Measurements from ENCODE around the gene PARD6B. TPM values are rescaled to one million over a fixed set of nuclear protein-coding genes. Genes with fewer than 3 reads are reported as not detected.

PARD6B gene
- total and polyA plus RNA-seq, 2 of the 13 experiments (the other 11 are each of a cell fraction or from before 2014, with no cell fraction given): 6.9 to 22.2 TPM

DNA sequence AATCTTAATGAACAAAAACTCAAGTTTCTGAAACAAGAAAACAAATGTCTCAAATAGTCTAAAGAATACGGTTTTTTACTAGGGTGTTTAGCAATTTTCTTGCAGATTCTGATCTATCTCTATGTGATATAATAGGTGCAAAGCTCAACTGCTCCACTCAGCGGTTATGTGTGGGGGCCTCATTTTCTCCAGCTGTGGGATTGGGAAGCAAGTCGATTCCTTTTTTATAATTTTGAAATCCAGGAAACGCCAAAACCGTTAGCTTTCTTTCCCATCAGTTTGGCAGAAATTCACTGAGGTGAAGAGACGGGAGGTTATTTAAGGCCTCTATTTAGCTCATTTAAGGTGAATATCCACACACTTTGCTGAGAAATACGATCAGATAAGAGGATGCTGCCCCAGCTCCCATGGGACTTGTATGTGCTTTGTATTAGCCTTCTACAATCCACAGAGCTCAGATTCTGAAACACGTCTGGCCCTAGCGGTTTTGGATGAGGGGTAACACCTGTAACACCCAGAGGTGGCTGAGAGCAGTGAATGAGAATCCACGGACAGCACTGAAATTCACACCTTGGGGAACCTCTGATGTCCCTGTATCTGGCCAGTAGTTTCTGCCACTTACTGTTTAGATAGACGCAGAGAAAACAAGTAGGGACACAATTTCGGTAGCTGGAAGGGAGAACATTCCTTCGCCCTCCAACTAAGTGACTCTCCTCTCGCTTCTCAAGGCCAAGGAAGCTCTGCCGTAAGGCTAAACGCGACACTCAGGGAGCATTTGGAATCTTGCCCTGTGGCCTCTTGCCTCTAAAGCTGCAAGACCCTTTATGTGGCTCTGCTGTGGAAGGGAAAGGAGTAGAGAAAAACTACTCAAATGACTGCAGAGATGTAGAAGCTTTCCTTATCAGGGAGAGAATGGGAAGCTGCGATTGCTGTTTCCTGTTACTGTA lies 56.9 kb downstream of the PARD6B start (continued):
- TF ChIP-seq PRDM4 (CRISPR knock-in tag; IDR thresholded peaks at IDR 0.05; ENCODE audit: borderline replicate concordance): no peak
- TF ChIP-seq ZNF484 (CRISPR knock-in tag; IDR thresholded peaks at IDR 0.05; ENCODE audit: borderline replicate concordance, low read depth): no peak
- TF ChIP-seq TEF (CRISPR knock-in tag; IDR thresholded peaks at IDR 0.05): peak; percentile 64; the same call in 1 of the 2 replicates
- TF ChIP-seq HNRNPL (IDR thresholded peaks at IDR 0.05; ENCODE audit: low read depth, low read length): no peak
- no peak for TF ChIP-seq ZNF180 (CRISPR knock-in tag; IDR thresholded peaks at IDR 0.05; ENCODE audit: borderline replicate concordance, low read depth)
- TF ChIP-seq BCL6 (CRISPR knock-in tag; IDR thresholded peaks at IDR 0.05): no peak
- TF ChIP-seq ZMYM2 (CRISPR knock-in tag; IDR thresholded peaks at IDR 0.05): no peak
- TF ChIP-seq FOXP1 (IDR thresholded peaks at IDR 0.05): no peak
- TF ChIP-seq FOXP1 (CRISPR knock-in tag; IDR thresholded peaks at IDR 0.05): 0 out of 2 replicates have a peak, but pooled peaks have one; percentile 9
- TF ChIP-seq ZNF619 (CRISPR knock-in tag; IDR thresholded peaks at IDR 0.05): no peak
- no peak for TF ChIP-seq ISX (CRISPR knock-in tag; conservative IDR thresholded peaks at IDR 0.05)
- TF ChIP-seq, protein P1, sequence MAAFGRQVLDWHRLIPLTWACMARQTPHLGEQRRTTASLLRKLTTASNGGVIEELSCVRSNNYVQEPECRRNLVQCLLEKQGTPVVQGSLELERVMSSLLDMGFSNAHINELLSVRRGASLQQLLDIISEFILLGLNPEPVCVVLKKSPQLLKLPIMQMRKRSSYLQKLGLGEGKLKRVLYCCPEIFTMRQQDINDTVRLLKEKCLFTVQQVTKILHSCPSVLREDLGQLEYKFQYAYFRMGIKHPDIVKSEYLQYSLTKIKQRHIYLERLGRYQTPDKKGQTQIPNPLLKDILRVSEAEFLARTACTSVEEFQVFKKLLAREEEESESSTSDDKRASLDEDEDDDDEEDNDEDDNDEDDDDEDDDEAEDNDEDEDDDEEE (CRISPR knock-in tag; IDR thresholded peaks at IDR 0.05): peak; percentile 57; the same call in 1 of the 2 replicates
- TF ChIP-seq ZNF879 (CRISPR knock-in tag; IDR thresholded peaks at IDR 0.05): no peak
- TF ChIP-seq, protein P2, sequence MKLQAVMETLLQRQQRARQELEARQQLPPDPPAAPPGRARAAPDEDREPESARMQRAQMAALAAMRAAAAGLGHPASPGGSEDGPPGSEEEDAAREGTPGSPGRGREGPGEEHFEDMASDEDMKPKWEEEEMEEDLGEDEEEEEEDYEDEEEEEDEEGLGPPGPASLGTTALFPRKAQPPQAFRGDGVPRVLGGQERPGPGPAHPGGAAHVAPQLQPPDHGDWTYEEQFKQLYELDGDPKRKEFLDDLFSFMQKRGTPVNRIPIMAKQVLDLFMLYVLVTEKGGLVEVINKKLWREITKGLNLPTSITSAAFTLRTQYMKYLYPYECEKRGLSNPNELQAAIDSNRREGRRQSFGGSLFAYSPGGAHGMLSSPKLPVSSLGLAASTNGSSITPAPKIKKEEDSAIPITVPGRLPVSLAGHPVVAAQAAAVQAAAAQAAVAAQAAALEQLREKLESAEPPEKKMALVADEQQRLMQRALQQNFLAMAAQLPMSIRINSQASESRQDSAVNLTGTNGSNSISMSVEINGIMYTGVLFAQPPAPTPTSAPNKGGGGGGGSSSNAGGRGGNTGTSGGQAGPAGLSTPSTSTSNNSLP (IDR thresholded peaks at IDR 0.05; ENCODE audit: low read depth, low read length): peak; percentile 93
- TF ChIP-seq MAFK (conservative IDR thresholded peaks at IDR 0.05 in 1 of 2, IDR thresholded peaks at IDR 0.05 in 1 of 2; ENCODE audit: low read length in 2 of 2): no peak
- TF ChIP-seq, protein P3, sequence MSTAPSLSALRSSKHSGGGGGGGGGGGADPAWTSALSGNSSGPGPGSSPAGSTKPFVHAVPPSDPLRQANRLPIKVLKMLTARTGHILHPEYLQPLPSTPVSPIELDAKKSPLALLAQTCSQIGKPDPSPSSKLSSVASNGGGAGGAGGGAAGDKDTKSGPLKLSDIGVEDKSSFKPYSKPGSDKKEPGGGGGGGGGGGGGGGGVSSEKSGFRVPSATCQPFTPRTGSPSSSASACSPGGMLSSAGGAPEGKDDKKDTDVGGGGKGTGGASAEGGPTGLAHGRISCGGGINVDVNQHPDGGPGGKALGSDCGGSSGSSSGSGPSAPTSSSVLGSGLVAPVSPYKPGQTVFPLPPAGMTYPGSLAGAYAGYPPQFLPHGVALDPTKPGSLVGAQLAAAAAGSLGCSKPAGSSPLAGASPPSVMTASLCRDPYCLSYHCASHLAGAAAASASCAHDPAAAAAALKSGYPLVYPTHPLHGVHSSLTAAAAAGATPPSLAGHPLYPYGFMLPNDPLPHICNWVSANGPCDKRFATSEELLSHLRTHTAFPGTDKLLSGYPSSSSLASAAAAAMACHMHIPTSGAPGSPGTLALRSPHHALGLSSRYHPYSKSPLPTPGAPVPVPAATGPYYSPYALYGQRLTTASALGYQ (CRISPR knock-in tag; IDR thresholded peaks at IDR 0.05): peak; percentile 55; the same call in 1 of the 2 replicates
- TF ChIP-seq RARA (CRISPR knock-in tag; IDR thresholded peaks at IDR 0.05): peak; percentile 48
- 0 out of 2 replicates have a peak, but pooled peaks have one; percentile 43 for TF ChIP-seq KDM4B (CRISPR knock-in tag; IDR thresholded peaks at IDR 0.05)
- TF ChIP-seq, protein P4, sequence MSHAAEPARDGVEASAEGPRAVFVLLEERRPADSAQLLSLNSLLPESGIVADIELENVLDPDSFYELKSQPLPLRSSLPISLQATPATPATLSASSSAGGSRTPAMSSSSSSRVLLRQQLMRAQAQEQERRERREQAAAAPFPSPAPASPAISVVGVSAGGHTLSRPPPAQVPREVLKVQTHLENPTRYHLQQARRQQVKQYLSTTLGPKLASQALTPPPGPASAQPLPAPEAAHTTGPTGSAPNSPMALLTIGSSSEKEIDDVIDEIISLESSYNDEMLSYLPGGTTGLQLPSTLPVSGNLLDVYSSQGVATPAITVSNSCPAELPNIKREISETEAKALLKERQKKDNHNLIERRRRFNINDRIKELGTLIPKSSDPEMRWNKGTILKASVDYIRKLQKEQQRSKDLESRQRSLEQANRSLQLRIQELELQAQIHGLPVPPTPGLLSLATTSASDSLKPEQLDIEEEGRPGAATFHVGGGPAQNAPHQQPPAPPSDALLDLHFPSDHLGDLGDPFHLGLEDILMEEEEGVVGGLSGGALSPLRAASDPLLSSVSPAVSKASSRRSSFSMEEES (CRISPR knock-in tag; IDR thresholded peaks at IDR 0.05): 0 out of 2 replicates have a peak, but pooled peaks have one; percentile 32
- TF ChIP-seq KAT7 (CRISPR knock-in tag; IDR thresholded peaks at IDR 0.05; ENCODE audit: borderline replicate concordance): no peak

Data from HepG2 (cell line).